Uterus (tissue), 2 donors: Measurements from ENCODE around the gene TTC29.

Experiments
- POLR2A ChIP-seq, 2 donors: fragments of 450-650 bp; IDR thresholded peaks; one replicate each; pipeline ENCODE4 v1.6.1; 2016; ENCODE audit warnings: antibody characterized with exemption in 2 of 2, mild to moderate bottlenecking in 1 of 2, moderate library complexity in 1 of 2
- TF ChIP-seq, protein P1 (sequence below), 4 experiments: fragments of 200-600 bp in 2 of 4; fragments of 450-650 bp in 2 of 4; sonication (generic) in 2 of 4; IDR thresholded peaks; one replicate each; pipeline ENCODE4 v1.5.1; 2016 to 2019; ENCODE audit warnings: antibody characterized with exemption in 4 of 4, mild to moderate bottlenecking in 2 of 4, moderate library complexity in 1 of 4

GRCh38 chr4:146945556-146946374 is at the start of gene TTC29:
- TF ChIP-seq, protein P1, sequence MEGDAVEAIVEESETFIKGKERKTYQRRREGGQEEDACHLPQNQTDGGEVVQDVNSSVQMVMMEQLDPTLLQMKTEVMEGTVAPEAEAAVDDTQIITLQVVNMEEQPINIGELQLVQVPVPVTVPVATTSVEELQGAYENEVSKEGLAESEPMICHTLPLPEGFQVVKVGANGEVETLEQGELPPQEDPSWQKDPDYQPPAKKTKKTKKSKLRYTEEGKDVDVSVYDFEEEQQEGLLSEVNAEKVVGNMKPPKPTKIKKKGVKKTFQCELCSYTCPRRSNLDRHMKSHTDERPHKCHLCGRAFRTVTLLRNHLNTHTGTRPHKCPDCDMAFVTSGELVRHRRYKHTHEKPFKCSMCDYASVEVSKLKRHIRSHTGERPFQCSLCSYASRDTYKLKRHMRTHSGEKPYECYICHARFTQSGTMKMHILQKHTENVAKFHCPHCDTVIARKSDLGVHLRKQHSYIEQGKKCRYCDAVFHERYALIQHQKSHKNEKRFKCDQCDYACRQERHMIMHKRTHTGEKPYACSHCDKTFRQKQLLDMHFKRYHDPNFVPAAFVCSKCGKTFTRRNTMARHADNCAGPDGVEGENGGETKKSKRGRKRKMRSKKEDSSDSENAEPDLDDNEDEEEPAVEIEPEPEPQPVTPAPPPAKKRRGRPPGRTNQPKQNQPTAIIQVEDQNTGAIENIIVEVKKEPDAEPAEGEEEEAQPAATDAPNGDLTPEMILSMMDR (IDR thresholded peaks at IDR 0.05): no peak
- no peak for TF ChIP-seq POLR2A (IDR thresholded peaks at IDR 0.05)
